Stimulated activated CD8-positive, alpha-beta memory T cell treated with anti-CD3 and anti-CD28 coated beads, Interleukin-7, amount 100 ng/mL, for 48 hours (primary cell): ENCODE data around the gene DPP7.
"Not testable (repeated sequence)": the region's sequence is repeated elsewhere in the genome, so short reads cannot be mapped to it uniquely, and the experiment has no call there.

Experiments used
- DNase-seq, 2 donors: peaks; one replicate each; pipeline ENCODE4 v3.0.0-alpha.2; 2020; ENCODE audit warnings: low read depth in 1 of 2; ENCODE audit errors: extremely low read depth in 1 of 2

The DPP7 gene

DNA sequence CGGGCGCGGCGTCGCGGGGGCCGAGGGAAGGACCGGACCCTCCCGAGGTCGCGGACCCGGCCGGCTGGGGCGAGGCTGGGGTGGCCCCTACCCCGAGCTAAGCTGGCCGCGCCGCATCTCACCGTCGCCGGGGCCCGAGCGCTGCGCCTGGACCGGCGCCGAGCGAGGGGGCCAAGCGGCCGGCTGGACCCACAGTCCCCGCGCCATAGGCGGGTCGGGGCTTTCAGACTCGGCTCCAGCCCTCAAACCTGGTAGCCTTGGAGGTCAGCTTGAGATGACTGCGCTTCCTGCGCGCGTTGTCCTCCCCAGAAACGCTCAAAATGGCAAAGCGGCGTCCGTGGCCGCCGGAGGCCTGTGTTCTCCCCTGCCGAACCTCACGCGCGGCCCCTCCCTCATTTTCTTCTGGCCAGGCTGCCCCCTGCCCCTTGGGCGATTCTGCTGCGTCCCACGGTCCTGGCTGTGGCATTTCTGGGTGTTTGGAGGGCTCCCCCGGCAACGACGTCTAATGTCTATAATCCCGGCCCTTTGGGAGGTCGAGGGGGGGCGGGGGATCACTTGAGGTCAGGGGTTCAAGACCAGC, 15.7 kb upstream of the DPP7 start:
- DNase-seq = no peak

GRCh38 chr9:137129456-137130175, 15.1 kb upstream of the DPP7 start:
- peak; percentile 86 to 88 for DNase-seq

DNA sequence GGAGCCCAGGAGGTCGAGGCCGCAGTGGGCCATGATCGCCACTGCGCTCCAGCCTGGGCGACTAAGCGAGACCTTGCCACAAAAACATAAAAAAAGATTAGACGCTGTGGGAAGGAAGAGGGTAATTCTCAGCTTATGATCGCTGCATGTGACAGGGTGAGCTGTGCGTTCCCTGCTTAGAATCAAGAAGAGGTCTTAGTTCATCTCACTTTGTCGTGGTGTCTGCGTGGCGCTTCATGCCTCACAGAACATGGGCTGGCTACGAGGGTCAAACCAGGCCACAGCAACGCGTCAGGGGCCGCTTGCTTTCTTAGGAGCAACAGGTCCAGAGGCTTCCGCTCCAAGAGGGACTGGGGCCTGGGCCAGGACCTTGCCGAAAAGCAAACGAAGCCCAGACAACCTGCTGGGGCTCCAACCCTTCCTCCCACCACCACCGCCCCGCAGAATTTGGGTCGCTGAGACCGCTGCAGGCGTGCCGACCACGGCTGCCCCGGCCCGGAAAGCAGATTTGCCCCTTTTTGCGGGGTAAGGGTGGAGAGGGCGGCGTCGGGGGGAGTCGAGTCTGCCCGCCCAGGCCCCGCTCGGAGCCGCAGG, 14.4 kb upstream of the DPP7 start:
- DNase-seq = no peak

DNA sequence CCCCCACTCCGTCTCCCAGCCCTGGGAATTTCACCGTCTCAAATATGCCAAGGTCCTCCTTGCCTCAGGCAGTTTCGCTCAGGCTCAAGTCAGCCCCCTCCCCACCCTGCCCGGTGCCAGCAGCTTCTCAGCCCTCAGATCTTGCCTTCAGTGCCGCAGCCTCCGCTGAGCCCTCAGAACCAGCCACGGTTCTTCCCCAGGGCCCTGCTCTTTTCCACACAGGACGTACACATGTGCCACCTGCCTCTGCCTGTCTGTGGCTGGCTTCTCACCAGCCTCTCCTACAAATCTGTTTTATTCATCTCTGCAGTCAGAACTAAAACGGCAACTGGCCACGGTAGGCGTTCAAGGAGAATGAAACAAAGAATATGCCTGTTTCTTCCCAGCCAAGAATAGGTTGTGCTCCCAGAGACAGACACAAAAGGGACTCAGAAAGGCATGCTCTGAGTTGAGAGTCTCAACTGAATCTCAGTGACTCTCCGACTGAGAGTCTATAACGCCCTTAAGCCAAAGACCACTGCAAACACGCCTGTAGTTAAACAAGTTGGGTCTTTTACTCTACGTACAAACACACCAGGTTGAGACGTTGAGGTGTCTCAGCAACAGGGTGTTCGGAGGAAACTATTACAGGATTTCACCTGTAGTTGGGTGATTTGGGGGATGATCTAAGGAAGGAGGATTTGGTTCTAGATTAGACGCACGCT, 13.8 kb upstream of the DPP7 start:
- DNase-seq = no peak

- DNase-seq = no peak
Observed at GRCh38 chr9:137127301-137128157, 13.0 kb upstream of the DPP7 start.

- DNase-seq = no peak
Observed at GRCh38 chr9:137126786-137127185, 12.3 kb upstream of the DPP7 start.

- DNase-seq = not testable (repeated sequence)
Observed at GRCh38 chr9:137123952-137124462, 9.5 kb upstream of the DPP7 start.

DNA sequence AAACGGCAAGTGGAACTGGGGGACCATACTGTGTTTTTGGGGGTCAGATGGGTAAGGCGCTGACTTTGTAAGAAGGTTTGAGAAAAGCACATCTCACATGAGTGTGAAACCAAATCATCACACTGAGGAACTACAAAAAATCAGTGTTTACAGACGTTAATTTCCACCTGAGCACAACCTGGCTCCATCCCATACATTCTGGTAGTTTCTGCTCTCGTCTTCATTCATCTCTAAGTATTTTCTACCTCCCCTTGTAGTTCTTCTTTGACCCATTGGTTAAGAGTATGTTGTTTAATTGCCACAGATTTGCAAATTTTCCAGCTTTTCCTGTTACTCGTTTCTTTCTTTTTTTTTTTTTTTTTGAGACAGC, 8.9 kb upstream of the DPP7 start:
- no peak for DNase-seq

- DNase-seq = not testable (repeated sequence)
Observed at GRCh38 chr9:137122796-137123467, 8.4 kb upstream of the DPP7 start.

DNA sequence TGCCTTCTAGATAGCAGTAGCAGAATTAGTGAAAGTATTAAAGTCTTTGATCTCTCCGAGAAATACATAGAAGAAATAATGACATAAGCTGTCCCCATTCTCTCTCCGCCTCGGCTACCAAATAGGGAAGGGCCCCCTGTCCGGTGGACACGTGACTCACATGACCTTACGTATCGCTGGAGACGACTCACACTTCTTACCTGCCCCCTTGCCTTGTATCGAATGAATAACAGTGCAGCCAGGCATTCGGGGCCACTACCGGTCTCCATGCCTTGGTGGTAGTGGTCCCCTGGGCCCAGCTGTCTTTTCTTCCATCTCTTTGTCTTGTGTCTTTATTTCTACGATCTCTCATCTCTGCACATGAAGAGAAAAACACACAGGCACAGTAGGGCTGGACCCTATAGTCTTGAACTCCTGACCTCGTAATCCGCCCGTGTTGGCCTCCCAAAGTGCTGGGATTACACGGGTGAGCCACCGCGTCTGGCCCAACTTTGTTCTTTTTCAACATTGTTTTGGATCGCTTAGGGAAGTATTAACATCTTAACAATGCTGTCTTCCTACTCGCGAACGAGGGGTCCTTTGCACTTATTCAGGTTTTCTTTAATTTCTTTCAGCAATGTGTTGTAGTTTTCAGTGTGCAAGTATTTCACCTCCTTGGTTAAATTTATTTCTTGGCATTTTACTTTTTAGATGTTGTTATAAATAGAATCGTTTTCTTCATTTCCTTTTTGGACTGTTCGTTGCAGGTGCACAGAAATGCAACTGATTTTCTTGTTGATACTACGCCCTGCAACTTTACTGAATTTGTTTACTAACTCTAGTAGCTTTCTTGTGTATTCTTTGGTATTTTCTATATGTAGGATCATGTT, 7.6 kb upstream of the DPP7 start:
- DNase-seq = not testable (repeated sequence)

GRCh38 chr9:137118092-137118603, 3.6 kb upstream of the DPP7 start:
- DNase-seq = not testable (repeated sequence)

DNA sequence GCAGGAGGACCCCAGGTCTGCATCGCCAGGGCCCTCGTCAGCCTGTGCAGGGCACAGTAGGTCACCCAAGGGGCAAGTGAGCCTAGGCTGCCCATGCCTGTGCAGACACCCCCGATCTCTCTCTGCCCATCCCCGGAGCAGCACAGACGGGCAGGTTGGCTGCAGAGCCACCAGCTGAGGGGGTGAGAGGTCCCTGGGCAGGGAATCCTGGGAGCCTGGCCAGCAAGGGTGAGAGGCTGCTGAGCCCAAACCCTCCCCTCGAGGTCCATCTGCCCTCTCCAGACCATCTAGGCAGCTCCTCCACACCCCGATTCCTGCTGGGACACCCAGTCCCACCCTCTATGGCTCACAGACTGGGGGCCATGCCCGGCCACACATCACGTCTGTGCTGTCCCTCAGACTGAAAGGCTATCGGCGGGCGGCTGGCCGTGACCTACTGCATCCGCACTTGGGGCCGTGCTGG, 2.8 kb upstream of the DPP7 start:
- DNase-seq = no peak

- no peak for DNase-seq
Observed at GRCh38 chr9:137116728-137117127, 2.2 kb upstream of the DPP7 start.

DNA sequence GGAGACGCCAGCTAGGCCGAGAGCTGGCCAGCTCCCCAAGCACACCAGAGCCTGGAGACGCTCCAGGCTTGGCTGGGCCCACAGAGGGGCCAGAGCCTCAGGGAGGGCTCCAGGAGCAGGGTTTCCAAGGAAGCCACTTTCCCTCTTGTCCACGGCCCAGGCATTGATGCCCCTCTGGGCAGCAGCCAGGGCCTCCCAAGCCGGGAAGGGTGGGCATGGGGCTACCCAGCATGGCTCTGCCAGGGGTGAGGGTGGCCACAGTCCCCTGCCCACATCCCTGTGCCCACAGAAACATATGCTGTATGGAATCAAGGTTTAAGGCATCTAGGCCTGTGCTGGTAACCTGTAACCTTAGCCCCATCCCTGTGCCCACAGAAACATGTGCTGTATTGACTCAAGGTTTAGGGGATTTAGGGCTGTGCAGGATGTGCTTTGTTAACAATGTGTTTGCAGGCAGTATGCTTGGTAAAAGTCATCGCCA, 1.5 kb upstream of the DPP7 start:
- no peak for DNase-seq

DNA sequence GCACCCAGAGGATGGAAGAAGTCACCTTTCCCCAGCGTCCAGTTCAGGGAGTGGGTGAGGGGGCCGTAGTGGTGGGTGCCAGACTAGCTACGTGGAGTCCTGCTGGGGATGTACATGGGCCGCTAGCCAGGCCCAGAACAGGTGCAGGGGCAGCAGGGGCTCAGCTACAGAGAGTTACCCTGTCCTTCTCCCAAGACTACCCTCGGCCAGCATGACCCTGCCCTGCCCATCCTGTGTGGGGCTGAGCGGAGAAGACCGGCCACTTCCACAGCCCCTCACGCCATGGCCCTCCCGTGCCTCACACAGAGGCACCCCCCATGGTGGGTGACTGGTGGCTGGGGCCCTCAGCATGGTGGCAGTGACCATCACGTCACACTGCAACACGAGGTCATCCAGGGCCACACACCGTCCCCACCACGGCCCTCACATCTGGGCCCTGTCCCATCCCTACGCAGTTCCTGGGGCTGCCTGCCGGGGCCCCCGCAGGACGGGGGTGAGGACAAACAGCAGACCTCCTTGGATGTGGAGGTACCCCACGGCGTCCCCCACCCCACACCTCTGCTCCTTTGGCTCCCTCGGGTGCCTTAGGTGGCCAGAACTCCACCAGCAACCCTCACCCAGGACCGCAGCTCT, 977 bp upstream of the DPP7 start:
- DNase-seq = no peak

GRCh38 chr9:137114220-137114612, 317 bp downstream of the DPP7 start:
- DNase-seq = no peak

DNA sequence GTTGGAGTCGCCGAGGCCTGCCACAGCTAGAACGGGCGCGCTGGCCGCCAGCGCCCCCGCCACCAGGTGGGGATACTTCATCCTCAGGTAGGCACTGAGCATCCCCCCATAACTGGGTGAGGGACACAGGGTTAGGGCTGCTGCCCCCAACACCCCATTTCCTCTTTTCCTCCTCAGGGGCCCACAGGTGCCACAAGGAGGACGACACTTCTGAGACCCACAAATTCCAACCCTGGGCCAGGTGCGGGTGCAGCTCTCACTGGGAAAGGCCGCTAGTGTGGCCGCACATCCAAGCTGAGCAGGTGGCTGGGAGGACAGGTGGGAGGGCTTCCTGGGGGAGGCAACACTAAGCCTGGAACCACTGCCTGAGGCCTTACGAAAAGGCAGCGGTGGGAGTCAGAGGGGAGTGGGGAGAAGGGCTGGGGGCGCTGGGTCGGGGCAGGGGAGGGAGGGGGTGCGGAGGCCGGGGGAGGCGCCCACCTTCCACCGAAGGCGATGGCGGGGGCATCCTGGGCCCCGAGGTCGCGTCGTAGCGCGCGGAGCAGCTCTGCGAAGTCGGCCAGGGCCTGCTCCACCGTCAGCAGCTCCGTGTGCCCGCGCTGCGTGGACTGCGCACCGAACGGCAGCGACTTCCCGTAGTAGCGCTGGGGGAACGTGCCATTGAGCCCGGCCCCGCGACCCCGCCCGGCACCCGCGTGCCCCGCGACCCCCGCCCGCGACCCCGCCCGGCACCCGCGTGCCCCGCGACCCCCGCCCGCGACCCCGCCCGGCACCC, 961 bp downstream of the DPP7 start:
- DNase-seq = no peak
